ENCODE measurements around the gene SRR.

DNA sequence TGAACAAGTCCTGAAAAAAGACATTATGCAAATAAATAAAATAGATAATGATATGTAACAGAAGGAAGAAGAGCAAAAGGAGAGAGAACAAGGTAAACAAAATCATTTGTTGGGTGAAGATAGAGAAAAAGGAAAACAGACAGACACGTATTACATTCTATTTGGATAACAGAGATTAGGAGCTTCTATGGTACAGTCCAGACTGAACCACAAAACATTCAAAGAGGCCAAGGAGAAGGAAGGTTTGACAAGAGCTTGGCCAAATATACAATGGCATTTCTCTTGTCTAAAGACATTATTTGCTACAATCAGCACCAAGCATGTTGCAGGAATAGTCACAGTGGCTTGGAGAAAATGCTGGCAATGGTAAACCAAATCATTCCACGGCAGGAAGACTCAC is 29.3 kb upstream of the SRR start:
- TF ChIP-seq POLR2A (IDR thresholded peaks at IDR 0.05) = no peak
- no peak for TF ChIP-seq CTCF (IDR thresholded peaks at IDR 0.05)
- TF ChIP-seq EP300 (IDR thresholded peaks at IDR 0.05) = no peak
